Astrocyte (in vitro differentiated cells and primary cell): Measurements from ENCODE around the gene HMOX1. TPM values are rescaled to one million over a fixed set of nuclear protein-coding genes. Genes with fewer than 3 reads are reported as not detected.

Source experiments
- DNase-seq: peaks from one replicate; pipeline ENCODE4 v3.0.0-alpha.2; 2010; ENCODE audit warnings: low read depth
- FAIRE-seq: peaks from 2 replicates; lab custom pipeline; 2011; peaks lifted over from hg19 to GRCh38; lab: Jason Lieb, UNC
- H2AFZ ChIP-seq: 2 replicates; pipeline ENCODE4 v1.6.0; 2012; ENCODE audit warnings: low read depth, low read length, inconsistent platforms
- H3K27ac ChIP-seq: 2 replicates; pipeline ENCODE4 v1.5.1; 2011; ENCODE audit warnings: low read depth, low read length, inconsistent platforms
- H3K27me3 ChIP-seq: 2 replicates; pipeline ENCODE4 v1.6.0; 2011; ENCODE audit warnings: low read length, inconsistent platforms; ENCODE audit not compliant: insufficient read depth
- H3K36me3 ChIP-seq: 2 replicates; pipeline ENCODE4 v1.5.1; 2011; ENCODE audit warnings: low read length, inconsistent platforms; ENCODE audit not compliant: insufficient read depth
- H3K4me1 ChIP-seq: 2 replicates; pipeline ENCODE4 v1.5.1; 2011; ENCODE audit warnings: low read length, inconsistent platforms; ENCODE audit not compliant: insufficient read depth
- H3K4me2 ChIP-seq: 2 replicates; pipeline ENCODE4 v1.6.0; 2012; ENCODE audit warnings: low read length, inconsistent platforms
- H3K4me3 ChIP-seq: 2 replicates; pipeline ENCODE4 v1.5.1; 2011; ENCODE audit warnings: low read depth, mild to moderate bottlenecking, low read length, inconsistent platforms; ENCODE audit not compliant: insufficient read depth
- H3K79me2 ChIP-seq: 2 replicates; pipeline ENCODE4 v1.6.0; 2012; ENCODE audit warnings: mild to moderate bottlenecking, low read length, inconsistent platforms; ENCODE audit not compliant: insufficient read depth
- H3K9ac ChIP-seq: 2 replicates; pipeline ENCODE4 v1.6.0; 2012; ENCODE audit warnings: mild to moderate bottlenecking, low read length, inconsistent platforms
- H3K9me3 ChIP-seq: 2 replicates; pipeline ENCODE4 v1.5.1; 2012; ENCODE audit warnings: low read depth, mild to moderate bottlenecking, low read length, inconsistent platforms; ENCODE audit not compliant: insufficient read depth
- H4K20me1 ChIP-seq: 2 replicates; pipeline ENCODE4 v1.6.0; 2012; ENCODE audit warnings: low read length, inconsistent platforms; ENCODE audit not compliant: insufficient read depth
- H3K27ac Mint-ChIP-seq: one replicate; pipeline ENCODE4 v1.8.0; 2021; ENCODE audit warnings: mild to moderate bottlenecking, mixed read lengths; ENCODE audit not compliant: unreplicated experiment
- H3K27me3 Mint-ChIP-seq: one replicate; pipeline ENCODE4 v1.8.0; 2021; ENCODE audit warnings: low read depth, mixed read lengths; ENCODE audit not compliant: unreplicated experiment
- H3K36me3 Mint-ChIP-seq: one replicate; pipeline ENCODE4 v1.8.0; 2021; ENCODE audit warnings: low read depth, mixed read lengths; ENCODE audit not compliant: unreplicated experiment
- H3K4me1 Mint-ChIP-seq: one replicate; pipeline ENCODE4 v1.8.0; 2021; ENCODE audit warnings: low read depth, mixed read lengths; ENCODE audit not compliant: unreplicated experiment
- H3K4me3 Mint-ChIP-seq: one replicate; pipeline ENCODE4 v1.8.0; 2021; ENCODE audit warnings: mild to moderate bottlenecking, moderate library complexity, mixed read lengths; ENCODE audit not compliant: unreplicated experiment
- H3K9me3 Mint-ChIP-seq: one replicate; pipeline ENCODE4 v1.8.0; 2021; ENCODE audit warnings: mild to moderate bottlenecking, mixed read lengths; ENCODE audit not compliant: unreplicated experiment
- EZH2 ChIP-seq: IDR thresholded peaks from 2 replicates; pipeline ENCODE4 v1.6.1; 2012; ENCODE audit warnings: mild to moderate bottlenecking, low read length, inconsistent platforms; ENCODE audit not compliant: insufficient read depth
- total RNA-seq: library from RNA; stranded (reverse); gene quantifications from 2 replicates; pipeline ENCODE4 v1.2.1, GENCODE V29; 2021
- TF ChIP-seq, protein P1 (sequence below): IDR thresholded peaks from 2 replicates; pipeline ENCODE4 v1.5.1; 2011; ENCODE audit warnings: low read depth, mild to moderate bottlenecking, inconsistent platforms, low read length, moderate library complexity; ENCODE audit not compliant: insufficient read depth

HMOX1 gene
- total RNA-seq, 1 donor from 2014 or later: 17.0 TPM

DNA sequence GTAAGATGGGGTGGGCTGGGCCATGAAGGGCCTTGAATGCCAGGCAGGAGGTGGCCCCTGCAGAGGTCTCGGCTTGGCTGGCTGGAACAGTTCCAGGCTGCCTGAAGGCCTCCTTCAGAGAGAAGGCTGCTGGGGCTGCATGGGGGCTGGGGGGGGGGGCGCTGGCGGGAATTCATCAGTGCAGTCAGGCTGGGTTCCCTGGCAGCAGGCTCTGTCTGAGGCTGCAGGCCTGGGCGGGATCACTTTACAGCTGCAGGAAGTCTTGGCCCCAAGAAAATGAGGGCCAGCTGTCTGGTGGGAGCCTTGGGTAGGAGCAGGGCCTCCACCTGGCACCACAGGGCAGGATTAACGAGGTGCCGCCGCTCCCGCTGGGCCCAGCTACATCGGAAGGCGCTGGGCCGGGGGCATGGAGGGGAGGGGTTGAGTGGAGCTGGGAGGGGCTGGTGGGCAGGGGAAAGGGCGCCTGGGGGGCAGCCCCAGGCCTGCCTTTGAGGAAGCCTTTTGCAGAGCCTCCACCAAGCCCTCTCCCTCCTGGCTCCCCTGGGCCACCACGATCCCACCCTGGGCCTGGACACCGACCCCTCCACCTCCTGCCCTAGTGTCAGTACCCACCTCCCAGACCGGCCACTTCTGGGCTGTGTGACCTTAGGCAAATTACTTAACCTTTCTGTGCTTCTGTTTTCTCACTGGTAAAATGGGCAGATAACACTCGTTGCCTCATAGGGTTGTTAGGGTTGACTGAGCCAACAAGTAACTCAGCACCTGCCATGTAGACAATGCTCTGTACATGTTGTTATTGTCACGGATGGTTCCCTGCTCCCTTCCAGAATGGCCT lies 31.0 kb upstream of the HMOX1 start:
- H3K4me1 ChIP-seq: peaks cover 12% of the 10 kb centered on the region
- no peaks in the 10 kb centered on the region for H4K20me1 ChIP-seq
- H3K27ac ChIP-seq: no peak overlapping the region
- H3K4me3 ChIP-seq: no peak overlapping the region
- no peaks in the 10 kb centered on the region for H3K27me3 ChIP-seq
- no peaks in the 10 kb centered on the region for H3K9me3 Mint-ChIP-seq
- TF ChIP-seq, protein P1, sequence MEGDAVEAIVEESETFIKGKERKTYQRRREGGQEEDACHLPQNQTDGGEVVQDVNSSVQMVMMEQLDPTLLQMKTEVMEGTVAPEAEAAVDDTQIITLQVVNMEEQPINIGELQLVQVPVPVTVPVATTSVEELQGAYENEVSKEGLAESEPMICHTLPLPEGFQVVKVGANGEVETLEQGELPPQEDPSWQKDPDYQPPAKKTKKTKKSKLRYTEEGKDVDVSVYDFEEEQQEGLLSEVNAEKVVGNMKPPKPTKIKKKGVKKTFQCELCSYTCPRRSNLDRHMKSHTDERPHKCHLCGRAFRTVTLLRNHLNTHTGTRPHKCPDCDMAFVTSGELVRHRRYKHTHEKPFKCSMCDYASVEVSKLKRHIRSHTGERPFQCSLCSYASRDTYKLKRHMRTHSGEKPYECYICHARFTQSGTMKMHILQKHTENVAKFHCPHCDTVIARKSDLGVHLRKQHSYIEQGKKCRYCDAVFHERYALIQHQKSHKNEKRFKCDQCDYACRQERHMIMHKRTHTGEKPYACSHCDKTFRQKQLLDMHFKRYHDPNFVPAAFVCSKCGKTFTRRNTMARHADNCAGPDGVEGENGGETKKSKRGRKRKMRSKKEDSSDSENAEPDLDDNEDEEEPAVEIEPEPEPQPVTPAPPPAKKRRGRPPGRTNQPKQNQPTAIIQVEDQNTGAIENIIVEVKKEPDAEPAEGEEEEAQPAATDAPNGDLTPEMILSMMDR: no peak
- TF ChIP-seq EZH2: no peak
- FAIRE-seq (no peak), DNase-seq (peak; percentile 14)
- H3K4me3 Mint-ChIP-seq: no peak overlapping the region
- H2AFZ ChIP-seq: peak overlapping the region; percentile 59
- peak overlapping the region; percentile 89 for H3K9ac ChIP-seq
- no peaks in the 10 kb centered on the region for H3K36me3 ChIP-seq
- H3K4me2 ChIP-seq: peak overlapping the region; percentile 97
- no peaks in the 10 kb centered on the region for H3K27me3 Mint-ChIP-seq
- peaks cover 15% of the 10 kb centered on the region for H3K4me1 Mint-ChIP-seq
- H3K36me3 Mint-ChIP-seq: peaks cover 2% of the 10 kb centered on the region
- peak overlapping the region; percentile 26 for H3K27ac Mint-ChIP-seq
- no peaks in the 10 kb centered on the region for H3K9me3 ChIP-seq
- H3K79me2 ChIP-seq: no peaks in the 10 kb centered on the region

DNA sequence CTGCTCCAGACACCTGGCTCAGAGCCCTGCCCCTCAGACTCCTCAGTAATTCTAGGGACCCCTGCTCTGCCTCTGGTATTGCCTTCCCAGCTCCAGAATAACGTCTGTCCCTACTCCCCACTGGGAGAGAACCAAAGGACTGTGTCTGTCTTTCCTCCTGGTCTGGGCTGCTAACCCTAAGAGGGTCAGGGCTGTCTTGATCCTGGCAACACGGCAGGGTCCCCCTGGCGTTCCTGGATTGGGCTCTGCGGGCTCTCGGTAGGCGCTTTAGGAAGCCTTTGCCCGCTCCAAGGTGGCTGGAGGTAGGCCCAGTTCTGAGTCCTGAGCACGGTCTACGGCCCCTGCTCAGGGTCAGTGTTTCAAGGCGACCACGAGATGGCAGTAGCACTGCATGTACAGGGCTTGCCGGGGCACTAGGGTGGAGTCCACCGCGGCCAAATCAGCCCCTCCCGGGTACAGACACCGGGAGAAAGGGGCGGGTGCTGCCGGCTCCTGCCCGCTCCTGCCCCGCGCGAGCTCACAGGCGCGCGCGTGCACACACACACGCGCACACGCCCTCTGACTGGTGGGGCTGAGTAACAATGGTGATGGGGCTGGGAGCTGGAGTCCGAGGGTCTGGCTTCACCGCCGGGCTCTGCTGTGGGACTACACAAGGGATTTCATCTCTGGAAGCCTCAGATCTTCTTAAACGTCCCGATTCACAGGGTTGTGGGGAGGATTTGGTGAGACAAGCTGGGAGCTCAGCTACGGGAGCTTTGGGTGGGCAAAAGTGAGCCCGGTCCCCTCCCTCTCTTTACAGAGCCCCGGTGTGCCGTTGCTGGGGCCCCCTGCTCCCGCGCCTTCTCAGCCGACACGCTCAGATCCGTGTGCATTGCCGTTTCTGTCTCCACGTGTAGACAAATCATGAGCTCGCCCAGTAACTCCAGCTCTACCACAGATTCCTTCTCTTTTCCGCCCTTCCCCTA lies 30.1 kb upstream of the HMOX1 start:
- Mint-ChIP-seq H3K36me3 (peaks cover 2% of the 10 kb centered on the region), H3K9me3 (no peaks in the 10 kb centered on the region), H3K4me1 (peaks cover 15% of the 10 kb centered on the region), H3K27me3 (no peaks in the 10 kb centered on the region), H3K4me3 (peak overlapping the region; percentile 81), H3K27ac (no peak overlapping the region)
- Histone ChIP-seq H4K20me1 (no peaks in the 10 kb centered on the region), H2AFZ (peak overlapping the region; percentile 93), H3K9me3 (no peaks in the 10 kb centered on the region), H3K4me1 (peaks cover 12% of the 10 kb centered on the region), H3K9ac (peak overlapping the region; percentile 89), H3K36me3 (no peaks in the 10 kb centered on the region), H3K27ac (peak overlapping the region; percentile 27), H3K79me2 (no peaks in the 10 kb centered on the region), H3K4me3 (peak overlapping the region; percentile 69), H3K4me2 (peak overlapping the region; percentile 97), H3K27me3 (no peaks in the 10 kb centered on the region)
- DNase-seq (peak; percentile 78), FAIRE-seq (peak; percentile 85)
- TF ChIP-seq EZH2: no peak
- TF ChIP-seq, protein P1: peak; percentile 70
